KOPT-K1 (cell line): ENCODE data around the gene CTDSP2.
"Not testable (repeated sequence)": the region's sequence is repeated elsewhere in the genome, so short reads cannot be mapped to it uniquely, and the experiment has no call there.

ENCODE experiments used
- H3K27ac ChIP-seq: fragments of 200-600 bp; sonication (generic); 2 replicates; pipeline ENCODE4 v1.5.1; 2016; ENCODE audit warnings: antibody characterized with exemption, mild to moderate bottlenecking, low read depth, low read length; ENCODE audit not compliant: poor library complexity, severe bottlenecking
- H3K36me3 ChIP-seq: fragments of 200-600 bp; sonication (generic); 2 replicates; pipeline ENCODE4 v1.5.1; 2017; ENCODE audit warnings: antibody characterized with exemption, mild to moderate bottlenecking, low read length, moderate library complexity; ENCODE audit not compliant: insufficient read depth
- H3K9me3 ChIP-seq: fragments of 200-600 bp; sonication (generic); 2 replicates; pipeline ENCODE4 v1.5.1; 2017; ENCODE audit warnings: antibody characterized with exemption, low read length, mild to moderate bottlenecking; ENCODE audit not compliant: insufficient read depth, poor library complexity, severe bottlenecking

CTDSP2 gene

DNA sequence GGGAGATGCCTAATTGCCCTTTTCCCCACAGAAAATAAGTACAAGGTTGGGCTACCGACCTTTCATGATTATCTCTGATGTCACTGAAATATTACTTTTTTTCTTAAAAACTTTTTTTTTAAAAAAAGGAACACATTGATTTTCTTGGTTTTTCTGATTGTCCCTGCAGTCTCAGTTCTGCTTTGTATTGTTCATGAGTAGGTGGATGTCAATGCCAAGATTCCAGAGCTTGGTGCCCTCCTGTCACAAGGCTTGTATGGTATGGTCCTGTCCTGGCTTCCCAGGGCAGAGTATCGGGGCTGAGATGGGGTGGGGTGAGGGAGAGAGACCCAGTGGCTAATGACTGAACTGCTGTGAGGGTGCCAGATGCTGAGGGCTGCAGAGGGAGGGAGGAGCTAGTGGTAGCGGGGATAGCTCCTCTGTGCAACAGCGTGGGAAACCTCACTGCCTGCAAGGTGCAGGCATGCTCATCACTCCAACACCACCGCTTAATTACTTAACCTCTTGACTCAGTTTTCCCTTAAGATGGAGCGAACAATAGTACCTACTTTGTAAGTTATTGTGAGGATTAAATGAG lies 4.4 kb upstream of the CTDSP2 start:
- no peaks in the 10 kb centered on the region for H3K9me3 ChIP-seq
- H3K27ac ChIP-seq = no peak overlapping the region
- H3K36me3 ChIP-seq = no peaks in the 10 kb centered on the region

DNA sequence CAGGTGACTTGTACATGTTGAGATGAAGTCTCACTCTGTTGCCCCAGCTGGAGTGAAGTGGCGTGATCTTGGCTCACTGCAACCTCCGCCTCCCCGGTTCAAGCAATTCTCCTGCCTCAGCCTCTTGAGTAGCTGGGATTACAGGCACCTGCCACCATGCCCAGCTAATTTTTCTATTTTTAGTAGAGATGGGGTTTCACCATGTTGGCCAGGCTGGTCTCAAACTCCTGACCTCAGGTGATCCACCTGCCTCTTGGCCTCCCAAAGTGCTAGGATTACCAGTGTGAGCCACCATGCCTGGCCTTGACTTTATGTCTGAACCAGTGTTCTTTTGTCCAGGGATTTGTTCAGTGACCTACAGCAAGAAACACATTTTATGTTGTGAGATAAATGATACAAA lies 2.9 kb upstream of the CTDSP2 start:
- H3K27ac ChIP-seq, H3K9me3 ChIP-seq, H3K36me3 ChIP-seq: not testable (repeated sequence)

DNA sequence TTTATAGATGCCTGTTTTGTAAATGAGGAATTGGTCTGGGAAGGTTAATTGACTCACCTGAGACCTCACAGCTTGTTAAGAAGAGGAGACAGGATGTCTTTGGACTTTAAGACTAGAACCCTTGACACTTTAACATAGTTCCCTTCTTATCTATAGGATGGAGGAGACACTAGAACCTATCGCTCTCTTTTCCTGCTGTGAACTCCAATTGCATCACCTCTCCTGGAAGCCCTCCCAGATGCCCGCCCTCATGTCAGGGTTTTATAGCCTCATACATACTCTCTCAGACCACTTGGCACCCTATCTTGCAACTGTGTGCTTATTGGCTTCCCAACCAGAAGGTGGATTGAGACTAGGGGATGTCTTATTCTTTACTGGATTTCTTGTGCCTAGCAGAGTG lies 2.5 kb upstream of the CTDSP2 start:
- Histone ChIP-seq H3K27ac (no peak overlapping the region), H3K9me3 (no peaks in the 10 kb centered on the region), H3K36me3 (no peaks in the 10 kb centered on the region)

DNA sequence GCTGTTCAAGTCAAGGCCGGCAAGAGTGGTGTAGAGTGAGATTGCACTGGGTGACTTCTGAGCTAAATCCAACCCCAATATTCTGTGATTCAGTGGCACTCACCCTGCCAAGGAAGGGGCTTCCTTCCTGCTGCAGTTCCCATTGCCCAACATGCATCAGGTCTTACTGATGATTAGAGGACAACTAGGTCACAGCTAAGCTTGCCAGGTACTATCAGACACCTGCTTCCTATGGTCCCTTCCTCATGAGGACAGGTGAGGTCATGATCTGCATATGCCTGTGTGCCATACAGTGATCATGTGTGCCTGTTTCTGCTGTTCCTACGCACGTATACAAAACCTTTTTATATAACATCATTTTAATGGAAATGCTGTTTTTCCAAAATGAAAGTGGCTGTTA lies 1.7 kb upstream of the CTDSP2 start:
- no peak overlapping the region for H3K27ac ChIP-seq
- no peaks in the 10 kb centered on the region for H3K36me3 ChIP-seq
- H3K9me3 ChIP-seq = no peaks in the 10 kb centered on the region

DNA sequence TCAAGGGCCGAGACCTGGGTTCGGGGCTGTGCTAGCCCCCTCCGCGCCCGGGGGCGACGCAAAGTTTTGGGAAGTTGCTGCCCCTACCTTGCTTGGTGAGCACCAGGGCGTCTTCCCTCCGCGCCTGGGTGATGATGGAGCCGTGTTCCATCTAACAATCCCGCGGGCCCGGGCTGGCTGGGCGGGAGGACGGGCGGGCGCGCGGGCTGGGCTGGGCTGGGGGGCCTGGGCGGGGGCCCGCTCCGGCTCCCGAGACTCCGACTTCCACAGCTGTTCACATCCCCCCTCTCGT lies 298 bp downstream of the CTDSP2 start:
- no peaks in the 10 kb centered on the region for H3K36me3 ChIP-seq
- no peaks in the 10 kb centered on the region for H3K9me3 ChIP-seq
- peak overlapping the region; percentile 94 for H3K27ac ChIP-seq

DNA sequence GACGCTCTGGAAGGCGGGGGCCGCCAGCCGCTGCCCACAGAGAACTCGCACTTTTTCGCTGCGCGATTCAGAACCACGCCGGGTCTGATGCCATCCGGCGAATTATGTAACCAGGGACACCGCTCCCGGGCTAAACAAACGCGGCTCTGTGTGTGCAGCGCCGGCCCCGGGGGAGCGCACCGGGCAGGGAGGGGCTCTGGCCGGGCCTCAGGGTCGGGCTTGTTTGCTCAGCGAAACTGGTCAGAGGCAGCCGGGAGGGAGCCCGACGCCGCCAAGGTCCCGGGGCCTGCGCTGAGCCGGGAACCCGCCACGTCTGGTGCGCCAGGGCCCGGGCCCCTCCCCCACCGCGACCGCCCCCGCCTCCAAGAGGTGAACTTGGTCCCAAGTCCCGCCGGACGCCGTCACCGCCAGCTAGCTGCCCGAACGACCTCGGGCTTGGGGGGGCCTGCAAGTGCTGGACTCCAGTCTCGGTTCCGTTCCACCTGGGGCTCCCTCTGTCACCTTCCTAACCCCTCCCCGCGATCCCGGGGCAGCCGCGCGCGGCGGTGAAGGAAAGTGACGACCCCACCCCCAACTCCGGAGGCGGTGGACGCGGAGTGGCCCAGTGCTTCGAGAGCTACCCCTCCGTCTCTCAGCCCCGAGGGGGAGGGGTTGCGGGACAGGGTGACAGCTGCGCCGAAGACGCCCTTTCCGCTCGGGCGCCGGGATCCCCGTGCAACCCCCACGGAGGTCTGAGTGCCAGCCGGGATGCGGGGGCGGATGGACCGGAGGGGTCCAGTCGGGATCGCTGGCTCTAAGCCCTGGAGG lies 848 bp downstream of the CTDSP2 start:
- peak overlapping the region; percentile 94 for H3K27ac ChIP-seq
- H3K36me3 ChIP-seq = no peaks in the 10 kb centered on the region
- H3K9me3 ChIP-seq = no peaks in the 10 kb centered on the region

DNA sequence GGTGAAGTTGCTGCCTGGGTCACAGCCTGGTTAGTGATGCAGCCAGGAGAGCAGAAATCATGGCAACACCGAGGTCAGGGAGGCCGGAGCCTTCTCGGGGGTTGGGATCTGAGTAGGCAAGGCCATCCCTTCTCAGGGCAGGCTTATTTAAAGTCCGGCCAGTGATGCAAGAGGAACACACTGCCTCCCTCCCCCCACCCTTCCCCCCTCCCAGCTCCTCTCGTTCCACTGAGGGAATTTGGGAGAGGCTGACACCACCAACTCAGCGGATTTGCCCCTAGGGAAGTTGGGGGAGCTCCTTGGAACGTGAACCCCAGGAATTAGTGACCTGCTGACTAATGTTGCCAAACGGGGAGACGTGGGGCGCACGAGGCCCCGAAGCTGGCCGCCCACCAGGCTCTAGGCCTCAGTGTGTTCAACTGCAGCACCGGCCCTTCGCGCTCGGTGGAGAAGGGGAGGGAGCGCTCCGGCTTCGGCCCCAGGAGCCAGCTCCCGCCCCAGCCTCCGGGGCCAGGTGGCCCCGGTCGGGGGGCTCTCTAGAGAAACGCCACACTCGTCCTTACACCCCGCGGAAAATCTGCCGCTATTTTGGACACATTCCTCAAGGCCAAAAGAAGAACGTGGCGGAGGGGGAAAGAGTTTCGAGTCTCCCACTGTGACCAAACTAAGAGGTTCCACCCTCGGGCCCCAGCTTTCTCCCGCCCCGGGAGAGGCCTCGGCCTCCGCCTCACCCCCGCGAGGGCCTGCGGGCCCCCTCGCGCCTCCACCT lies 1.6 kb downstream of the CTDSP2 start:
- Histone ChIP-seq H3K27ac (peak overlapping the region; percentile 94), H3K36me3 (no peaks in the 10 kb centered on the region), H3K9me3 (no peaks in the 10 kb centered on the region)

DNA sequence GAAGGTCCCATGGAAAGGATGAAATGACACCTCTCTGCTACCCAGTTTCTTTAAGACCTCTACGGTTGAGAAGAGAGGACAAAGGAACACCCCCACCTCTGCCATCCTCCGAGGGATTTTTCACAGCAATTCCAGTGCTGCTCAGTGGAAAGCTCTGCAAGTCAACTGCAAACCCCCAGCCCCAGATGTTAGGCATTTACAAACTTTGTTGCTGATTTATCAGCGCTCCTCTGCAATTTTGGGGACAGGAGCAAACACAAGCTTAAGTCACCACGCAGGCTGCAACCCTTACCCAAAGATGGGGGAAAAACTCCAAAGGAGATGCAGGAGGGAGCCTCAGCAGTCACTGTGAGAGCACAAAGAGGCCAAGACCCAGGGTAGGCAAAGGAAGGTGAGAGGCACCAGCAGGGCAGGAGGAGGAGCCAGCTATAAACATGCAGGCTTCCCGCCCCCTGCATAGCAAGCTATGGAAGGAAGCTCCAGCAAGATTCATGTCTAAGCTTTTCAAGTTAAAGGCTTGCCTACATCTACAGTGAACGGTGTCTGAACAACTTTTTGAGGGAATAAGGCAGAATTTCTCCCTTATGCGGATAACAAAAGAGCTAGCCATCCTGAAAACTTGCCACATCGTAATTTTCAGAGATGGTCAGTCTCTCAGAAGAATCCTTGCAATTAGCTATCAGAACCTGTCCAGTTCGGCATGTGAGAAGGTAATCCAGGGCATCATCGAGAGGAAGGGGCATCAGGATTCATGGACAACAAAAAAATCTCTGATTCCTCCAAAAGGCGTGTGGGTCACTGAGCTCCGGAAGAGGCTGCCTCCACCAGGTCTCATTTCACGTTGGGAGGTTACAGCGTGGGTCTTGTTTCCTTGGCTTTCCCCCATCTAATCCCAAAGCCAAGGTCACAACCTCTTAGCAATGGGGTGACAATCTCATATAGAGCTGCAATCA lies 3.9 kb downstream of the CTDSP2 start:
- H3K27ac ChIP-seq = peak overlapping the region; percentile 39
- no peaks in the 10 kb centered on the region for H3K9me3 ChIP-seq

DNA sequence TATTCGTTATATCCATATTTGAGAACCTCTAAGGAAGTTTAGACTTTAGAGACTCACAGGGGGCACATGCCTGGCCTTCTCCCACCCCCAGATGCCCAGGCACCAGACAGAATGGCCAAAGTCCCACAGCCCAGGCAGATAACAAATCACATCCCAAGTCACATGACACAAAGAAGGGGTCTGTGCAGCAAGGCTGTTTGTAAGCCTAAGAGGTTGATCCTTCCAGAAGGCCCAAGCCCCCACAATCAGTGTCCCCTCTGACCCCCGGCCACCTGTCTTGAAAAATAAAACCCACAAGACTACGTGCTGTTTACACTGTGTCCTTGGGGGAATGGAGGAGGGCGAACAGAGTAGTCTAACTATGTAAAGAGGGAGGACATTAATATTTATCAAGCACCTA lies 5.1 kb downstream of the CTDSP2 start:
- no peaks in the 10 kb centered on the region for H3K36me3 ChIP-seq
- no peaks in the 10 kb centered on the region for H3K9me3 ChIP-seq
- no peak overlapping the region for H3K27ac ChIP-seq

More for the DNA sequence above, 3.9 kb downstream of the CTDSP2 start:
- no peaks in the 10 kb centered on the region for H3K36me3 ChIP-seq

DNA sequence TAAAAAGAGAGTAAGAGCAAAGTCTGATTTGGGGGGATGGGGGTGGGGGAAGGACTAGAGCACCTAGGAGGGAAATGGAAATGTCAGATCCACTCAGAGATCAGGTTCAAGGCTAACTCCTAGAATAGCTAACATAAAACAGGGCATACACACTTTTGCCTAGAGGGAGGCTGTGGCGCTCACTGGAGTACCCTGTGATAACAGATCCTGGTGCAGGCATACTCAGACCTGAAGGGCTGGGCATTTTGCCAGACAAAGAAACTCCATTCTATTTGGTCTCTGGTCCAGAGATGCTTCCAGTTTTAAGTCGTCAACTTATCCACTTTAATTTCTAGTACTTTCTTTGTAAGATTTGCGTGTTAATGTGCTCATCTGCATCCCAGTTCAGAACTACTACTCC lies 5.8 kb downstream of the CTDSP2 start:
- H3K9me3 ChIP-seq = no peaks in the 10 kb centered on the region
- H3K36me3 ChIP-seq = no peaks in the 10 kb centered on the region
- H3K27ac ChIP-seq = no peak overlapping the region

DNA sequence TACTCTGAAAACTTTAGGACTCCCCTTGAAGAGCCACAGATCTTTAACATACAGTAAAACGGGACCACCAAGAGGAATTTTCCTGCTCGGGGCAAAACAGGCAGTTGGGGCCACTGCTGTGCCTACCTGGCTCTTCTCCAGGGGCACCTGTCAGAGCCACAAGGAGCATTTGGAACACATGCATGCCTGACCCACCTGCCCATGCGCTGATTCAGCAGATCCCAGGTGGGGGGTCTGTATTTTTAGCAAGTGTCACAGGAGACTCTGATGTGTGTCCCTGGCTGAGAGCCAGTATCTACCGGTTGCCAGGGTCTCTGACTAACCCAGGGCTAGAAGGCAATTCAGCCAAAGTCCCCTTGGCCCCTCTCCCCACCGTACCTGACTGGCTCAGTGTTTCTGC lies 6.5 kb downstream of the CTDSP2 start:
- no peak overlapping the region for H3K27ac ChIP-seq

DNA sequence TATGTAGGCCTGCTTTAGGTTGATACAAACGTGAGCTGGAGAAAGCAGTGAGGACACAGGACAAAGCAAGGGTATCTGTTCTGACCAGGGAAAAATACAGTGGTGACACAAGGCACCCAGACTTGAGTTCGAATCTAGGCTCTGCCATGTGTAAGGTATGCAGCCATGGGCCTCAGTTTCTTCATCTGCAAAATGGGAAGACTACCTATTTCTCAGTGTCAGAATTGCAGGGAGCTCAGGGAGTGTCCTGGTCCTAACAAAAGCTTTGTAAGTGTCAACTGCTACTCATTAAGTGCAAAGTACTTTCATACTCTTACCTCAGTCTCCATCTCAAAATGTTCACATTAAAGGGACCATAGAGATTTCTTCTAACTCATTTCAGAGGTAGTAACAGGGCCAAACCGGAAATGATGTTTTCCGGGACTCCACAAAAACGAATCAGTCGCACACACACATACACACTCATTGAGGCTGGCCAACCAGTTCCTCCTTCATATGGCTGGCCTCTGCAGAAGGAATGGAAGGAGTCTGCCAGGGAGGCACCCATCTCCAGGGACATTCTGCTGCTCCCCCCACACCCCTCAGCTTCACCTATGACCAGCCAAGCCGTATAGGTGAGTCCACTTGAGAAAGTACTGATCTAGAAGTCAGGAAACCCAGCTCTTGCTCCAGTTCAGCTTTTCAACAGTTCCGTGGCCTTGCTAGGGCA lies 7.8 kb downstream of the CTDSP2 start:
- Histone ChIP-seq H3K27ac (peak overlapping the region; percentile 47), H3K9me3 (no peaks in the 10 kb centered on the region), H3K36me3 (no peaks in the 10 kb centered on the region)

More for the DNA sequence above, 6.5 kb downstream of the CTDSP2 start:
- Histone ChIP-seq H3K9me3 (no peaks in the 10 kb centered on the region), H3K36me3 (no peaks in the 10 kb centered on the region)

DNA sequence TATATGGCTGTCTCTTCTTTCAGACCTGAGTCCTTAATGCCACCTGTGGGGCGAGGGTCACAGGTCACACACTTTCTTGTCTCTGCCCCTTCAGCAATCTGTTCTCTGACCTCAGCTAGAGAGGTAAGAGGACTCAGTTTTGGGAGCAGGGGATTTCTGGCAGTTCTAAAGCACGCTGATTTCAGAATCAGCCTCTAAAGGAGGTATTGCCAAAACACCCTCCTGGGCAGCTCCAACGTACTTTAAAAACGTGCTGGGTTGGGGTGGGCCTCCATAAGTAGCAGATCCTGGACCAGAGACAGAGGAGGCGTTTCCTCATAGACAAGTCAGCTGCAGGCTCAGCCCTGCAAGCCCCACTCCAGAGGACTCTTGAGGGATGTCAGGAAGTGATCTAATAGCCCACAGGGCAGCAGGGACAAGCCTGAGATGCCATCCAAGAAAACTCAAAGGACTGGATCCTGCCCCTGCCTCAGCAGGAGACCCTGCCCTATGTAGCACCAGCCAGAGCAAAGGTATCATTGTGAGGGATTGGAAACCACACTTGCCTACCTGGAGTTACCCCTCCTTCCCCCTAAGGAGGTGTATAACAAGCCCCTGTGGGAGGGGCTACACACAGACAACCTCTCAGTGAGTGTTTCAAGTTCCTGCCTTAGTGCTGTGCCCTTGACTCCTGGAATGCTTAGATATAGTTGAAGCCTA lies 8.5 kb downstream of the CTDSP2 start:
- H3K27ac ChIP-seq = peak overlapping the region; percentile 47

More for the DNA sequence above, 8.5 kb downstream of the CTDSP2 start:
- no peaks in the 10 kb centered on the region for H3K9me3 ChIP-seq
- no peaks in the 10 kb centered on the region for H3K36me3 ChIP-seq
